ENCODE data around the gene UBE2Z. TPM values are rescaled to one million over a fixed set of nuclear protein-coding genes. Genes with fewer than 3 reads are reported as not detected.
"Not testable (repeated sequence)": the region's sequence is repeated elsewhere in the genome, so short reads cannot be mapped to it uniquely, and the experiment has no call there.

Gene UBE2Z
- total RNA-seq, 6 donors from 2014 or later, result 38.6 to 79.6 (median 60.7) TPM

- H3K36me3 ChIP-seq, result peaks cover 37 to 98% (median 78%) of the 10 kb centered on the region in 4 donors
- no peaks in the 10 kb centered on the region for H3K9me3 ChIP-seq
- ATAC-seq (ENCODE audit: low FRiP score in 2 of 2), result peak in 1 of 2 donors; percentile 11
- DNase-seq, result no peak
- H3K27ac ChIP-seq, result no peak overlapping the region
- H3K4me1 ChIP-seq, result peaks cover 0 to 4% (median 0%) of the 10 kb centered on the region in 4 donors
- 87 to 94% methylated on average over 4 to 5 of the region's 6 CpGs for WGBS, 2 donors
- no peaks in the 10 kb centered on the region for H3K27me3 ChIP-seq
- H3K4me3 ChIP-seq, result no peak overlapping the region
- TF ChIP-seq POLR2AphosphoS5 (IDR thresholded peaks at IDR 0.05) (no peak), CTCF (IDR thresholded peaks at IDR 0.05) (no peak), POLR2A (IDR thresholded peaks at IDR 0.05) (no peak)
These were observed 24.8 kb downstream of the UBE2Z start for GRCh38 chr17:48933035-48933434.

GRCh38 chr17:48944515-48945260 is 36.5 kb downstream of the UBE2Z start, which contains the start of gene SNF8:
Gene SNF8 (minus strand): TSS chr17:48944842. CDS start chr17:48944734, 108 bp downstream.
- H3K4me1 ChIP-seq, result peaks cover 17 to 25% (median 24%) of the 10 kb centered on the region in 4 donors
- H3K27ac ChIP-seq, result peak within 1 kb of the TSS; percentile 86 to 92 (median 90)
- peak within 1 kb of the TSS; percentile 68 to 93 (median 70) for H3K4me3 ChIP-seq
- DNase-seq (peak; percentile 90 to 100), ATAC-seq (ENCODE audit: low FRiP score in 2 of 2) (peak; percentile 92 to 99)
- peaks cover 0 to 24% (median 15%) of the 10 kb centered on the region in 4 donors for H3K36me3 ChIP-seq
- H3K27me3 ChIP-seq, result no peaks in the 10 kb centered on the region
- TF ChIP-seq CTCF (IDR thresholded peaks at IDR 0.05) (peak in 1 of 6 experiments; percentile 7), POLR2A (IDR thresholded peaks at IDR 0.05) (peak in 3 of 4 donors; percentile 63 to 90 (median 70)), POLR2AphosphoS5 (IDR thresholded peaks at IDR 0.05) (peak; percentile 92 to 94), EP300 (IDR thresholded peaks at IDR 0.05) (peak in 1 of 4 donors; percentile 2)
- WGBS, 2 donors, result 3 to 5% methylated on average over 28 to 32 of the region's 55 CpGs
- H3K9me3 ChIP-seq, result no peaks in the 10 kb centered on the region

GRCh38 chr17:48945261-48945651 is 37.0 kb downstream of the UBE2Z start:
- not testable (repeated sequence) for DNase-seq; H3K27me3 ChIP-seq; ATAC-seq (ENCODE audit: low FRiP score in 2 of 2); H3K9me3 ChIP-seq
- H3K4me1 ChIP-seq, result peaks cover 17 to 25% (median 24%) of the 10 kb centered on the region in 4 donors
- H3K4me3 ChIP-seq, result peak overlapping the region; percentile 68 to 93 (median 70)
- peaks cover 0 to 18% (median 9%) of the 10 kb centered on the region in 4 donors for H3K36me3 ChIP-seq
- peak overlapping the region; percentile 86 to 92 (median 90) for H3K27ac ChIP-seq
- WGBS, 2 donors, result 91 to 95% methylated on average over 16 of the region's 16 CpGs

- Histone ChIP-seq H3K9me3 (no peaks in the 10 kb centered on the region), H3K4me3 (no peak overlapping the region), H3K4me1 (no peaks in the 10 kb centered on the region), H3K36me3 (no peaks in the 10 kb centered on the region), H3K27me3 (peaks cover 0 to 4% (median 0%) of the 10 kb centered on the region in 4 donors), H3K27ac (no peak overlapping the region)
- WGBS, 2 donors, result 62 to 82% methylated on average over 5 of the region's 5 CpGs
- DNase-seq (no peak), ATAC-seq (ENCODE audit: low FRiP score in 2 of 2) (no peak)
- TF ChIP-seq CTCF (IDR thresholded peaks at IDR 0.05) (no peak), POLR2A (IDR thresholded peaks at IDR 0.05) (no peak), EP300 (IDR thresholded peaks at IDR 0.05) (no peak), POLR2AphosphoS5 (IDR thresholded peaks at IDR 0.05) (no peak)
These were observed 43.4 kb downstream of the UBE2Z start for GRCh38 chr17:48951572-48951971.

- TF ChIP-seq EP300 (IDR thresholded peaks at IDR 0.05) (no peak), POLR2A (IDR thresholded peaks at IDR 0.05) (no peak), POLR2AphosphoS5 (IDR thresholded peaks at IDR 0.05) (no peak), CTCF (IDR thresholded peaks at IDR 0.05) (no peak)
- H3K27me3 ChIP-seq, result peaks cover 0 to 4% (median 0%) of the 10 kb centered on the region in 4 donors
- no peaks in the 10 kb centered on the region for H3K4me1 ChIP-seq
- WGBS, 2 donors, result 16 to 25% methylated on average over 5 of the region's 5 CpGs
- H3K27ac ChIP-seq, result no peak overlapping the region
- DNase-seq (no peak), ATAC-seq (ENCODE audit: low FRiP score in 2 of 2) (no peak)
- H3K9me3 ChIP-seq, result no peaks in the 10 kb centered on the region
- no peaks in the 10 kb centered on the region for H3K36me3 ChIP-seq
- H3K4me3 ChIP-seq, result no peak overlapping the region
These were observed 44.7 kb downstream of the UBE2Z start for GRCh38 chr17:48952904-48953303.
